HL-60 (cell line): Measurements from ENCODE around the gene NPHP4.

Experiments
- DNase-seq, 2 experiments: peaks; one replicate each; pipeline ENCODE4 v3.0.0-alpha.2; 2010 to 2020; ENCODE audit warnings: low read depth in 1 of 2, low spot score in 1 of 2
- H3K27ac ChIP-seq: fragments of 250-450 bp; sonication (Bioruptor Pico); replicated peaks from 2 replicates; pipeline ENCODE4 v1.5.1; 2020; ENCODE audit warnings: mild to moderate bottlenecking, moderate library complexity
- H3K27me3 ChIP-seq: fragments of 250-450 bp; sonication (Bioruptor Pico); 2 replicates; pipeline ENCODE4 v1.5.1; 2021; ENCODE audit warnings: mild to moderate bottlenecking, moderate library complexity; ENCODE audit not compliant: insufficient read depth, poor library complexity, severe bottlenecking
- H3K4me3 ChIP-seq: replicated peaks from 2 replicates; pipeline ENCODE4 v1.5.1; 2011; ENCODE audit warnings: mild to moderate bottlenecking, control low read depth, low read length; ENCODE audit not compliant: insufficient read depth
- POLR2AphosphoS5 ChIP-seq: IDR thresholded peaks from 2 replicates; pipeline ENCODE4 v1.6.1; 2012; ENCODE audit warnings: low read depth
- SPI1 ChIP-seq: IDR thresholded peaks from 2 replicates; pipeline ENCODE4 v1.6.1; 2012; ENCODE audit warnings: low read depth, mild to moderate bottlenecking, borderline replicate concordance
- long read RNA-seq: library from polyadenylated mRNA; unstranded; transcript quantifications from one replicate; pipeline ENCODE4 v2.0.0, GENCODE V29; 2020
- TF ChIP-seq, protein P1 (sequence below): IDR thresholded peaks from 2 replicates; pipeline ENCODE4 v1.6.1; 2012; ENCODE audit warnings: low read depth; ENCODE audit not compliant: insufficient replicate concordance
- TF ChIP-seq, protein P2 (sequence below): IDR thresholded peaks from one replicate; pipeline ENCODE4 v1.5.1; 2011; ENCODE audit warnings: low read length, control low read depth, inconsistent platforms; ENCODE audit not compliant: insufficient read depth

Gene NPHP4
- long read RNA-seq, full-length matches to known transcripts, result 5 of 69 reads
- long read RNA-seq, partial matches to known transcripts, result 26 of 69 reads
- long read RNA-seq, other reads (novel, unspliced or antisense), result 38 of 69 reads

DNA sequence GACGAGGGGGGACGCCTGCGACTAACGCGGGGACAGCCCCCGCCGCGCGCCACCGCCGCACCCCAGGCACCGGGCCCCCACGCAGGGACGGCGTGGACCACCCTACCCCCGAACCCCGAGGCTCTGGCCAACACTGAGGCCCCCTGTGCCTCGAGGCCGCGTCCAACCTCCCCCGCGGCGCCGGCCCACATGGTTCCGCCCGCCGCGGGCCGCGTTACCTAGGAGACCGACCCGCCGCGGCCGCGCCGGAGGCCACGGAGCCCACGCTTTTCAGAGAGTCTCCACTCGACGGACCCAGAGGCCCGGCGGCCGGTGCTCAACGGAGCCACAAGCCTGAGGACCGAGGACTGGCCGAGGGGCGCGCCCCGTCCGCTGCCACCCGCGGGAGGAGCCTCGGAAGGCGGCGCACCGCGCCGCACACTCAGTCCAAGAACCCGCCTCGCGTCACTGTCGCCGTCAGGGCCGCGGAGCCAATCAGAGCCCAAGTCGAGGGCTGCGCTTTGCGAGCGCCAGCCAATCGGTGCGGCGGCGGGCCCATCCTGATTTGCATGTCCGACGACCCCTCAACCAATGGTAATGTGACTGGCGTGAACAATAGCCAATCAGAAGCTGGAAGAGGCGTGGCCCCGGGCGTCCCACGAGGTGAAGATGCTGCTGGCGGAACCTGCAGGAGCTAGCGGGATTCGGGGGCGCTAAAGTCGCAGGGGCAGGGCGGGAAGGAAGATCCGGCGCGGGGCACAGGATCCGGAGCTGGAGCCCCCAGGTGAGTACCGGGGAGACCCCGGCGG is at the start of gene NPHP4:
Gene NPHP4, minus strand, starts transcription at position 400 of the 788 bp plus-strand sequence. CDS start 6,136 bp downstream, outside the sequence.
- H3K27ac ChIP-seq, result peak within 1 kb of the TSS; percentile 92
- peak within 1 kb of the TSS; percentile 94 for H3K4me3 ChIP-seq
- TF ChIP-seq, protein P1, sequence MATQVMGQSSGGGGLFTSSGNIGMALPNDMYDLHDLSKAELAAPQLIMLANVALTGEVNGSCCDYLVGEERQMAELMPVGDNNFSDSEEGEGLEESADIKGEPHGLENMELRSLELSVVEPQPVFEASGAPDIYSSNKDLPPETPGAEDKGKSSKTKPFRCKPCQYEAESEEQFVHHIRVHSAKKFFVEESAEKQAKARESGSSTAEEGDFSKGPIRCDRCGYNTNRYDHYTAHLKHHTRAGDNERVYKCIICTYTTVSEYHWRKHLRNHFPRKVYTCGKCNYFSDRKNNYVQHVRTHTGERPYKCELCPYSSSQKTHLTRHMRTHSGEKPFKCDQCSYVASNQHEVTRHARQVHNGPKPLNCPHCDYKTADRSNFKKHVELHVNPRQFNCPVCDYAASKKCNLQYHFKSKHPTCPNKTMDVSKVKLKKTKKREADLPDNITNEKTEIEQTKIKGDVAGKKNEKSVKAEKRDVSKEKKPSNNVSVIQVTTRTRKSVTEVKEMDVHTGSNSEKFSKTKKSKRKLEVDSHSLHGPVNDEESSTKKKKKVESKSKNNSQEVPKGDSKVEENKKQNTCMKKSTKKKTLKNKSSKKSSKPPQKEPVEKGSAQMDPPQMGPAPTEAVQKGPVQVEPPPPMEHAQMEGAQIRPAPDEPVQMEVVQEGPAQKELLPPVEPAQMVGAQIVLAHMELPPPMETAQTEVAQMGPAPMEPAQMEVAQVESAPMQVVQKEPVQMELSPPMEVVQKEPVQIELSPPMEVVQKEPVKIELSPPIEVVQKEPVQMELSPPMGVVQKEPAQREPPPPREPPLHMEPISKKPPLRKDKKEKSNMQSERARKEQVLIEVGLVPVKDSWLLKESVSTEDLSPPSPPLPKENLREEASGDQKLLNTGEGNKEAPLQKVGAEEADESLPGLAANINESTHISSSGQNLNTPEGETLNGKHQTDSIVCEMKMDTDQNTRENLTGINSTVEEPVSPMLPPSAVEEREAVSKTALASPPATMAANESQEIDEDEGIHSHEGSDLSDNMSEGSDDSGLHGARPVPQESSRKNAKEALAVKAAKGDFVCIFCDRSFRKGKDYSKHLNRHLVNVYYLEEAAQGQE, result no peak
- no peak for TF ChIP-seq SPI1
- TF ChIP-seq, protein P2, sequence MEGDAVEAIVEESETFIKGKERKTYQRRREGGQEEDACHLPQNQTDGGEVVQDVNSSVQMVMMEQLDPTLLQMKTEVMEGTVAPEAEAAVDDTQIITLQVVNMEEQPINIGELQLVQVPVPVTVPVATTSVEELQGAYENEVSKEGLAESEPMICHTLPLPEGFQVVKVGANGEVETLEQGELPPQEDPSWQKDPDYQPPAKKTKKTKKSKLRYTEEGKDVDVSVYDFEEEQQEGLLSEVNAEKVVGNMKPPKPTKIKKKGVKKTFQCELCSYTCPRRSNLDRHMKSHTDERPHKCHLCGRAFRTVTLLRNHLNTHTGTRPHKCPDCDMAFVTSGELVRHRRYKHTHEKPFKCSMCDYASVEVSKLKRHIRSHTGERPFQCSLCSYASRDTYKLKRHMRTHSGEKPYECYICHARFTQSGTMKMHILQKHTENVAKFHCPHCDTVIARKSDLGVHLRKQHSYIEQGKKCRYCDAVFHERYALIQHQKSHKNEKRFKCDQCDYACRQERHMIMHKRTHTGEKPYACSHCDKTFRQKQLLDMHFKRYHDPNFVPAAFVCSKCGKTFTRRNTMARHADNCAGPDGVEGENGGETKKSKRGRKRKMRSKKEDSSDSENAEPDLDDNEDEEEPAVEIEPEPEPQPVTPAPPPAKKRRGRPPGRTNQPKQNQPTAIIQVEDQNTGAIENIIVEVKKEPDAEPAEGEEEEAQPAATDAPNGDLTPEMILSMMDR, result no peak
- H3K27me3 ChIP-seq, result no peaks in the 10 kb centered on the region
- DNase-seq, result peak; percentile 99 to 100

DNA sequence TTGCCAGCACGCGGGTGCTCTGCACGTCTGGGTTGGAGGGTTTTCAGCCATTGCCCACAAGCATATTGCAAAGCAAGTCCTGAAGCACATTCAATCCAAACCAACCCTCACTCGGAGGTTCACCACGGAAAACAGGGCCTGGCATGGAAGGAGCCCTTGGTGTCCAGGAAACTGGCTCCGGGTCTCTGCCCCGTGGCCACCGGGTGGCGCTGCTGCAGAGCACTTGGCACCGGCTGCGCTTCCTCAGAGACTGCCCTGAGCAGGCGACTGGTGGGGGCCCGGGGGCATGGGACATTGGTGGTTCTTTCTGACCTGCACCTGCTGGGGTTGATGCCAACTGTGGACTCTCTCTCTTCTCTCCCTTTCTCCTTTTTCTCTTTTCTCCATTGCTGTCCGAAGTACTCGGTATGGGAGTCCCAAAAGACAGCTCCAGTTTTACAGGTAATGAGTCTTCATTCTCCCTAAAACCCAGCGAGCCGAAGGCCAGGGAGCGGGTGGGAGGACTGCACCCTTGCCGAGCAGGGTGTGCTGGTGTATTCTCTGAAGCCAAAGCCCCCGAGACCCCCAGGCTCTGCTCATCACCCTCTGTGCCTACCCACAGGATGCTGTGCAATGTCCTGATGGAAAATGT is 49.3 kb upstream of the NPHP4 start:
- TF ChIP-seq, protein P2, result peak; percentile 36
- TF ChIP-seq, protein P1, result no peak
- DNase-seq, result no peak
- Histone ChIP-seq H3K27me3 (no peaks in the 10 kb centered on the region), H3K4me3 (no peak overlapping the region), H3K27ac (no peak overlapping the region)

DNA sequence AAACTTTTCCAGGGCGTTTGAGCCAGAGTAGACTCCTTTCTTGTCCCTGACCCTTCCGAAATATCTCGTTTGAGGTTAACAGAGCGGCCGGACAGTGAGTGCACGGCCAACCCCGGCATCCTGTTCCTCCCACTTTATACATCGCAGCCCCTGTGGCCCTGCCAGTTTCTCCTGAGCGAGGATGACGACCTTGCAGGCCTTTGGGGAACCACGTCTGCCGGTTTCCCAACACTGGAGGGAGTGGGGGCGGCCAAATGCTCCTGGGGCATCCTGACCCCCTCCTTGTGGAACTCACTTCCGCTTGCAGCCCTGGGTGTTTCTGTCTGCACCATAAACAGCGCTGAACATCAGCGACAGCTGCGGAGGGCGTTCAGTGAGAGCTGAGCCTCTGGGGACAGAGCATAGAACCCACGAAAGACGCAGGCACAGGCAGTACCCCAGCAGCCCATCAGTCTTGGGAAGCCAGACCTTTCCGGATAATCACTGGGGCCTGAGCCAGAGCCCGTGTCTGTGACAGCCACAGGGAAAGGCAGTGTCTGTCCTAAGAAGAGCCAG is 48.7 kb upstream of the NPHP4 start:
- Histone ChIP-seq H3K27ac (no peak overlapping the region), H3K27me3 (no peaks in the 10 kb centered on the region), H3K4me3 (no peak overlapping the region)
- peak in 1 of 2 experiments; percentile 50 for DNase-seq
- TF ChIP-seq, protein P1, result no peak
- TF ChIP-seq POLR2AphosphoS5, result peak; percentile 44
